ENCODE measurements around the gene ACYP2.

DNA sequence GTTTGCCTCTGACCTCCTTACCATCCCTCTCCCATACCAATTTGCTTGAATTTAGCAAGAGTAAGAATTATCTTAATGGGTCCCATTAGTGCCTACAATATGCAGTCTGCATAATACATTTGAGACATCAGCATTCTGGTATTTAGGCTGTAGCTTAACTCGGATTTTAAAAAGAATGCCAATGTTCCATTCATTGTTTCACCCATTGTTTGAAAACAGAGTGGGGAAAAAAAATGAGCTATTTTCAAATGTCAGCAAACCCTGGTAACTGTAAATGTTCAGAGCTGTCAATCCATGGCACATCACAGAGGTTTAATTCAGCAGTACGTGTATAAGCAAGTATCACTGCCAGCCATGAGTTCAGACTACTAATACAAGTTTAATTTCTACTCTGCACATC lies 202.6 kb downstream of the ACYP2 start:
- no peak for TF ChIP-seq CTCF (IDR thresholded peaks at IDR 0.05; ENCODE audit: borderline replicate concordance, extremely low read depth, low read length, poor library complexity, severe bottlenecking)
- TF ChIP-seq EZH2 (IDR thresholded peaks at IDR 0.05; ENCODE audit: borderline replicate concordance, low read depth, low read length, severe bottlenecking), result no peak

Data from DND-41 (cell line).